ENCODE measurements around the gene C1QTNF5. TPM values are rescaled to one million over a fixed set of nuclear protein-coding genes. Genes with fewer than 3 reads are reported as not detected.
A peak's percentile ranks its signal among the peaks of the same experiment; 100 is the strongest.

The C1QTNF5 gene
- polyA plus RNA-seq, 1 donor from 2014 or later, result not detected

- H3K79me2 ChIP-seq (replicated peaks; ENCODE audit: insufficient read depth, low read length), result no peaks in the 10 kb centered on the region
- no peaks in the 10 kb centered on the region for H3F3A ChIP-seq (ENCODE audit: insufficient read depth, low read length, poor library complexity, severe bottlenecking)
- no peak overlapping the region for H3K9ac ChIP-seq (ENCODE audit: low read length)
- H3K36me3 ChIP-seq (ENCODE audit: insufficient read depth, low read length), result no peaks in the 10 kb centered on the region
- H3K9me2 ChIP-seq (ENCODE audit: insufficient read depth, low read length), result no peaks in the 10 kb centered on the region
- H4K20me1 ChIP-seq (ENCODE audit: insufficient read depth), result no peaks in the 10 kb centered on the region
- no peak overlapping the region for H3K27ac ChIP-seq (ENCODE audit: low read length)
- H3K9me3 ChIP-seq (ENCODE audit: low read length), result no peaks in the 10 kb centered on the region
- TF ChIP-seq, protein P1, sequence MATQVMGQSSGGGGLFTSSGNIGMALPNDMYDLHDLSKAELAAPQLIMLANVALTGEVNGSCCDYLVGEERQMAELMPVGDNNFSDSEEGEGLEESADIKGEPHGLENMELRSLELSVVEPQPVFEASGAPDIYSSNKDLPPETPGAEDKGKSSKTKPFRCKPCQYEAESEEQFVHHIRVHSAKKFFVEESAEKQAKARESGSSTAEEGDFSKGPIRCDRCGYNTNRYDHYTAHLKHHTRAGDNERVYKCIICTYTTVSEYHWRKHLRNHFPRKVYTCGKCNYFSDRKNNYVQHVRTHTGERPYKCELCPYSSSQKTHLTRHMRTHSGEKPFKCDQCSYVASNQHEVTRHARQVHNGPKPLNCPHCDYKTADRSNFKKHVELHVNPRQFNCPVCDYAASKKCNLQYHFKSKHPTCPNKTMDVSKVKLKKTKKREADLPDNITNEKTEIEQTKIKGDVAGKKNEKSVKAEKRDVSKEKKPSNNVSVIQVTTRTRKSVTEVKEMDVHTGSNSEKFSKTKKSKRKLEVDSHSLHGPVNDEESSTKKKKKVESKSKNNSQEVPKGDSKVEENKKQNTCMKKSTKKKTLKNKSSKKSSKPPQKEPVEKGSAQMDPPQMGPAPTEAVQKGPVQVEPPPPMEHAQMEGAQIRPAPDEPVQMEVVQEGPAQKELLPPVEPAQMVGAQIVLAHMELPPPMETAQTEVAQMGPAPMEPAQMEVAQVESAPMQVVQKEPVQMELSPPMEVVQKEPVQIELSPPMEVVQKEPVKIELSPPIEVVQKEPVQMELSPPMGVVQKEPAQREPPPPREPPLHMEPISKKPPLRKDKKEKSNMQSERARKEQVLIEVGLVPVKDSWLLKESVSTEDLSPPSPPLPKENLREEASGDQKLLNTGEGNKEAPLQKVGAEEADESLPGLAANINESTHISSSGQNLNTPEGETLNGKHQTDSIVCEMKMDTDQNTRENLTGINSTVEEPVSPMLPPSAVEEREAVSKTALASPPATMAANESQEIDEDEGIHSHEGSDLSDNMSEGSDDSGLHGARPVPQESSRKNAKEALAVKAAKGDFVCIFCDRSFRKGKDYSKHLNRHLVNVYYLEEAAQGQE (IDR thresholded peaks at IDR 0.05; ENCODE audit: borderline replicate concordance), result no peak
- TF ChIP-seq RAD21 (conservative IDR thresholded peaks at IDR 0.05) (peak; percentile 89), MXI1 (conservative IDR thresholded peaks at IDR 0.05; ENCODE audit: poor library complexity, severe bottlenecking) (no peak), EP300 (conservative IDR thresholded peaks at IDR 0.05; ENCODE audit: poor library complexity, severe bottlenecking) (peak; percentile 16), SMC3 (conservative IDR thresholded peaks at IDR 0.05; ENCODE audit: poor library complexity) (peak; percentile 95), TAF1 (IDR thresholded peaks at IDR 0.05; ENCODE audit: low read depth) (no peak), POLR2AphosphoS5 (IDR thresholded peaks at IDR 0.05) (no peak), CTCF (IDR thresholded peaks at IDR 0.05; ENCODE audit: poor library complexity, severe bottlenecking) (peak; percentile 95), EZH2 (IDR thresholded peaks at IDR 0.05; ENCODE audit: borderline replicate concordance, insufficient read depth, low read length, poor library complexity, severe bottlenecking) (no peak)
- no peak overlapping the region for H2AFZ ChIP-seq (ENCODE audit: low read depth, low read length)
- H3K4me2 ChIP-seq (ENCODE audit: low read length), result no peak overlapping the region
- H3K4me3 ChIP-seq (ENCODE audit: low read length), result peak overlapping the region; percentile 52
- peaks cover 4% of the 10 kb centered on the region for H3K27me3 ChIP-seq (ENCODE audit: insufficient read depth, low read depth, low read length)
These were observed 15.8 kb upstream of the C1QTNF5 start for GRCh38 chr11:119356349-119357031.

DNA sequence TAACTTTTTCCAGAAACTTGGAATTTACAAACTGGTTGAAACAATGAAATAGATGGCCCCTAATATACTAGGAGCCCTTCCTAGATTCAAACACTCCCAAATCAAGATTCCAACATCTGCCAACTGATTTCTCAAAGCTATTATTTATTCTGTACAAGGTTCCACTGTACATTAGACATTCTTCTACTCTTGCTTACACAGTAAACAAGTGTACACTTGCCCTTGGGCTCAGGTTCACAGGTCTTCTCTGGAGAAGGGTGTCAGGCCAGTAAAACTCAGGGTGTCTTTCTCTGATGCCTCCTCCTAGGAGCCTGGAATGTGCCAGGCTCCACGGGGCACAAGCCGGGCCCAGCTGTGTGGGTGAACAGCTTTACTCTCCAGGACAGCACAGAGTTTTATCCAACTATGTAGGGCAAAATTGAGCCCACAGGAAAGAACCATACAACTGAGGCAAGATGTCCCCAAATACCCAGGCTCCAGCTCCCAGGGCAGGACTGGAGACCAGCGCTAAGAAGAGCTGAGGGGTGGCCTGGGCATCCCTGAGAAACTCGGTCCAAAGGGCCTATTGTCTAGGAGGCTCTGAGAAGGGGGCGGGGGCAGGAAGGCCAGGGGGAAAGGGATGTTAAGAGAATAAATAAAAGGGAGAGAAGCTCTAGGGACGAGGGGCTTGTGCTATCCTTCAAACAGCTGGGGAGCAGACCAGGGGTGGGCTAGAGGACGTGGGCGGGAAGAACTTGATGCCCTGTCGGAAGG lies 14.6 kb upstream of the C1QTNF5 start:
- no peak overlapping the region for H3K27ac ChIP-seq (ENCODE audit: low read length)
- H3K4me2 ChIP-seq (ENCODE audit: low read length), result no peak overlapping the region

More for the DNA sequence above, 14.6 kb upstream of the C1QTNF5 start:
- TF ChIP-seq, protein P1 (IDR thresholded peaks at IDR 0.05; ENCODE audit: borderline replicate concordance), result no peak
- TF ChIP-seq TAF1 (IDR thresholded peaks at IDR 0.05; ENCODE audit: low read depth) (no peak), RAD21 (conservative IDR thresholded peaks at IDR 0.05) (no peak), POLR2AphosphoS5 (IDR thresholded peaks at IDR 0.05) (no peak), EZH2 (IDR thresholded peaks at IDR 0.05; ENCODE audit: borderline replicate concordance, insufficient read depth, low read length, poor library complexity, severe bottlenecking) (no peak)
- Histone ChIP-seq H4K20me1 (ENCODE audit: insufficient read depth) (no peaks in the 10 kb centered on the region), H2AFZ (ENCODE audit: low read depth, low read length) (no peak overlapping the region), H3K9me2 (ENCODE audit: insufficient read depth, low read length) (no peaks in the 10 kb centered on the region), H3K9me3 (ENCODE audit: low read length) (no peaks in the 10 kb centered on the region), H3K79me2 (replicated peaks; ENCODE audit: insufficient read depth, low read length) (no peaks in the 10 kb centered on the region), H3K27me3 (ENCODE audit: insufficient read depth, low read depth, low read length) (peaks cover 4% of the 10 kb centered on the region), H3K36me3 (ENCODE audit: insufficient read depth, low read length) (no peaks in the 10 kb centered on the region), H3F3A (ENCODE audit: insufficient read depth, low read length, poor library complexity, severe bottlenecking) (no peaks in the 10 kb centered on the region), H3K4me3 (ENCODE audit: low read length) (no peak overlapping the region), H3K9ac (ENCODE audit: low read length) (no peak overlapping the region)
